Neuronal stem cell (in vitro differentiated cells): Measurements from ENCODE around the gene P2RX6.

ENCODE experiments used
- DNase-seq: peaks from one replicate; pipeline ENCODE4 v3.0.0-alpha.2; 2013; ENCODE audit warnings: low spot score
- H2AFZ ChIP-seq: one replicate; pipeline ENCODE4 v1.6.1; 2013; ENCODE audit warnings: mild to moderate bottlenecking, low read length, inconsistent platforms
- H2AK5ac ChIP-seq: 2 replicates; pipeline ENCODE4 v1.6.1; 2013; ENCODE audit warnings: low read depth, mild to moderate bottlenecking, inconsistent platforms, low read length, moderate library complexity, mixed read lengths
- H2BK120ac ChIP-seq: 2 replicates; pipeline ENCODE4 v1.6.1; 2013; ENCODE audit warnings: low read depth, mild to moderate bottlenecking, inconsistent platforms, low read length, moderate library complexity, mixed read lengths
- H2BK12ac ChIP-seq: one replicate; pipeline ENCODE4 v1.6.1; 2013; ENCODE audit warnings: low read length, inconsistent platforms
- H2BK15ac ChIP-seq: 2 replicates; pipeline ENCODE4 v1.6.1; 2013; ENCODE audit warnings: mild to moderate bottlenecking, low read length, inconsistent platforms, mixed read lengths
- H2BK5ac ChIP-seq: one replicate; pipeline ENCODE4 v1.6.1; 2013; ENCODE audit warnings: inconsistent platforms, mild to moderate bottlenecking, low read length, moderate library complexity
- H3K14ac ChIP-seq: one replicate; pipeline ENCODE4 v1.6.1; 2013; ENCODE audit warnings: low read length, inconsistent platforms
- H3K18ac ChIP-seq: 2 replicates; pipeline ENCODE4 v1.6.1; 2013; ENCODE audit warnings: low read length, inconsistent platforms
- H3K23ac ChIP-seq: 2 replicates; pipeline ENCODE4 v1.6.1; 2013; ENCODE audit warnings: low read depth, mild to moderate bottlenecking, mixed read lengths, low read length, inconsistent platforms; ENCODE audit not compliant: poor library complexity
- H3K27ac ChIP-seq: replicated peaks from 3 replicates; pipeline ENCODE4 v1.5.1; 2013; ENCODE audit warnings: low read length, inconsistent platforms
- H3K27me3 ChIP-seq, 3 experiments: 2 replicates each; pipeline ENCODE4 v1.6.1; 2013; ENCODE audit warnings: low read length in 3 of 3, mild to moderate bottlenecking in 2 of 3, inconsistent platforms in 1 of 3, low read depth in 1 of 3, mixed read lengths in 1 of 3, moderate library complexity in 1 of 3; ENCODE audit not compliant: control insufficient read depth in 3 of 3, insufficient read depth in 3 of 3
- H3K36me3 ChIP-seq, 2 donors: replicated peaks in 1 of 2; 2 replicates each; pipeline ENCODE4 v1.6.1; 2013; ENCODE audit warnings: low read length in 2 of 2; ENCODE audit not compliant: control insufficient read depth in 2 of 2, insufficient read depth in 2 of 2
- H3K4ac ChIP-seq: 2 replicates; pipeline ENCODE4 v1.6.1; 2013; ENCODE audit warnings: inconsistent platforms, mild to moderate bottlenecking, low read length, moderate library complexity
- H3K4me1 ChIP-seq, 2 donors: 1 replicate in 1 of 2; 2 replicates in 1 of 2; pipeline ENCODE4 v1.6.1; 2013; ENCODE audit warnings: low read length in 2 of 2, low read depth in 1 of 2; ENCODE audit not compliant: control insufficient read depth in 2 of 2, insufficient read depth in 1 of 2
- H3K4me2 ChIP-seq: one replicate; pipeline ENCODE4 v1.6.1; 2013; ENCODE audit warnings: mild to moderate bottlenecking, low read length, inconsistent platforms; ENCODE audit not compliant: insufficient read depth, poor library complexity, severe bottlenecking
- H3K4me3 ChIP-seq, 2 donors: 2 replicates each; pipeline ENCODE4 v1.5.1; 2013; ENCODE audit warnings: low read length in 2 of 2, mild to moderate bottlenecking in 2 of 2, inconsistent platforms in 1 of 2, moderate library complexity in 1 of 2
- H3K79me1 ChIP-seq: one replicate; pipeline ENCODE4 v1.6.1; 2013; ENCODE audit warnings: low read depth, mild to moderate bottlenecking, inconsistent platforms, low read length, moderate library complexity
- H3K9ac ChIP-seq: one replicate; pipeline ENCODE4 v1.6.1; 2013; ENCODE audit warnings: mild to moderate bottlenecking, low read depth, low read length, inconsistent platforms; ENCODE audit not compliant: poor library complexity
- H3K9me3 ChIP-seq, 2 donors: replicated peaks in 1 of 2; 2 replicates each; pipeline versions ENCODE3 to v1.6.1; 2013; ENCODE audit warnings: low read length in 2 of 2, mild to moderate bottlenecking in 2 of 2, inconsistent platforms in 1 of 2, low read depth in 1 of 2, mixed read lengths in 1 of 2, moderate library complexity in 1 of 2; ENCODE audit not compliant: control insufficient read depth in 2 of 2, insufficient read depth in 1 of 2
- H4K8ac ChIP-seq: one replicate; pipeline ENCODE4 v1.6.1; 2013; ENCODE audit warnings: low read depth, mild to moderate bottlenecking, inconsistent platforms, low read length, moderate library complexity
- H4K91ac ChIP-seq: one replicate; pipeline ENCODE4 v1.6.1; 2013; ENCODE audit warnings: low read length, low read depth, mild to moderate bottlenecking, inconsistent platforms; ENCODE audit not compliant: poor library complexity
- WGBS, 2 donors: extraction: QIAGEN DNeasy Blood & Tissue Kit; methylation state at CpG; one replicate each; pipeline ENCODE4 v1.1.7; 2013; ENCODE audit warnings: missing lambda C conversion rate in 2 of 2, mixed read lengths in 1 of 2; ENCODE audit not compliant: insufficient read length in 2 of 2, insufficient replicate concordance in 1 of 2; ENCODE audit errors: extremely low coverage in 2 of 2; 5-methylcytosine and 5-hydroxymethylcytosine counted together

P2RX6 gene

DNA sequence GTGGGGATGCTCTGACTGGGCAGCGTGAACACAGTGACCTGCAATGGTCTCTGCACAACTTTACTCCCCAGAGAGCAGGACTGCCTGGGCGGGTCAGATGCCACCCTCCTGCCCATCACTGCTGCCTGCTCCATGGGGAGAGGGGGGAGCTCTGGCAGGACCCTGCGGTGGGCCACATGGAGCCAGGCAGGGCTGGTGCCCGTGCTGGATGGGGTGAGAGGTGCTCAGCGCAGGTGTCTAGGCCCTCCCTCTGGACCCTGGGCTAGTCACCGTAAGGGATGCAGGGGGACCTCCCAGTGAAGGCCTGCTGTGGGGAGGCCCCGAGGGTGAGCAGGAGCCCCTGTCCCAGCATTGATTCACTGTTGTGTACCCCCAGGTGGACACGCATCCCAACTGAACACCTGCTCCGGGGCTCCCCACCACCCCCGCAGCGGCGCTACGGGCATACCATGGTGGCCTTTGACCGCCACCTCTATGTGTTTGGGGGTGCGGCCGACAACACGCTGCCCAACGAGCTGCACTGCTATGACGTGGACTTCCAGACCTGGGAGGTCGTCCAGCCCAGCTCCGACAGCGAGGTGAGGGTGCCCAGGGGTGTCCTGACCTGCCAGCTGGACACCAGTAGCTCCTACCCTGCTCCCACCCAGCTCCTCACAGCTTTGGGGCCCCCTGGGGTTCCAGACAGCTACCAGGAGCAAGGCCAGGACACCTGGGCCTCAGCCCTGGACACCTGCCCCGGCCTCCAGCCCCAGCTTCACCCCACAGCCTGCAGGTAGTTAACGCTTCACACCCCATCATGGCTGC, 23.5 kb upstream of the P2RX6 start:
- H3K23ac ChIP-seq: peak overlapping the region; percentile 34
- H4K8ac ChIP-seq: no peak overlapping the region
- no peak overlapping the region for H4K91ac ChIP-seq
- DNase-seq: no peak
- H3K36me3 ChIP-seq: peaks cover 47 to 73% of the 10 kb centered on the region in 2 donors
- H3K4me2 ChIP-seq: no peak overlapping the region
- no peak overlapping the region for H3K4ac ChIP-seq
- no peak overlapping the region for H3K14ac ChIP-seq
- H2BK15ac ChIP-seq: no peak overlapping the region
- H2BK12ac ChIP-seq: peak overlapping the region; percentile 22
- H2AK5ac ChIP-seq: no peak overlapping the region
- no peak overlapping the region for H3K18ac ChIP-seq
- no peaks in the 10 kb centered on the region for H3K9me3 ChIP-seq
- no CpG with 5 or more reads among the region's 24 CpGs for WGBS, 2 donors
- no peak overlapping the region for H3K27ac ChIP-seq
- H3K27me3 ChIP-seq: no peaks in the 10 kb centered on the region
- no peak overlapping the region for H2BK5ac ChIP-seq
- H3K4me1 ChIP-seq: no peaks in the 10 kb centered on the region
- no peak overlapping the region for H2AFZ ChIP-seq
- H2BK120ac ChIP-seq: no peak overlapping the region
- H3K9ac ChIP-seq: peak overlapping the region; percentile 72
- peaks cover 3% of the 10 kb centered on the region for H3K79me1 ChIP-seq
- H3K4me3 ChIP-seq: peak overlapping the region in 1 of 2 donors; percentile 35

- H2AK5ac ChIP-seq: no peak overlapping the region
- H2BK120ac ChIP-seq: no peak overlapping the region
- no peak overlapping the region for H3K14ac ChIP-seq
- peak overlapping the region in 1 of 2 donors; percentile 4 for H3K4me3 ChIP-seq
- no peak overlapping the region for H3K23ac ChIP-seq
- H3K18ac ChIP-seq: no peak overlapping the region
- no peak overlapping the region for H2BK5ac ChIP-seq
- no peak overlapping the region for H3K4ac ChIP-seq
- H4K8ac ChIP-seq: no peak overlapping the region
- H3K27ac ChIP-seq: no peak overlapping the region
- no peak overlapping the region for H4K91ac ChIP-seq
- DNase-seq: no peak
- WGBS, 2 donors: no CpG with 5 or more reads among the region's 7 CpGs
- H3K79me1 ChIP-seq: peaks cover 5% of the 10 kb centered on the region
- H2AFZ ChIP-seq: no peak overlapping the region
- H3K36me3 ChIP-seq: peaks cover 51 to 74% of the 10 kb centered on the region in 2 donors
- no peak overlapping the region for H2BK12ac ChIP-seq
- H3K9me3 ChIP-seq: no peaks in the 10 kb centered on the region
- H3K27me3 ChIP-seq: no peaks in the 10 kb centered on the region
- H3K9ac ChIP-seq: no peak overlapping the region
- H3K4me2 ChIP-seq: no peak overlapping the region
- H3K4me1 ChIP-seq: no peaks in the 10 kb centered on the region
- H2BK15ac ChIP-seq: no peak overlapping the region
These were observed 22.9 kb upstream of the P2RX6 start for GRCh38 chr22:20992056-20992442.

DNA sequence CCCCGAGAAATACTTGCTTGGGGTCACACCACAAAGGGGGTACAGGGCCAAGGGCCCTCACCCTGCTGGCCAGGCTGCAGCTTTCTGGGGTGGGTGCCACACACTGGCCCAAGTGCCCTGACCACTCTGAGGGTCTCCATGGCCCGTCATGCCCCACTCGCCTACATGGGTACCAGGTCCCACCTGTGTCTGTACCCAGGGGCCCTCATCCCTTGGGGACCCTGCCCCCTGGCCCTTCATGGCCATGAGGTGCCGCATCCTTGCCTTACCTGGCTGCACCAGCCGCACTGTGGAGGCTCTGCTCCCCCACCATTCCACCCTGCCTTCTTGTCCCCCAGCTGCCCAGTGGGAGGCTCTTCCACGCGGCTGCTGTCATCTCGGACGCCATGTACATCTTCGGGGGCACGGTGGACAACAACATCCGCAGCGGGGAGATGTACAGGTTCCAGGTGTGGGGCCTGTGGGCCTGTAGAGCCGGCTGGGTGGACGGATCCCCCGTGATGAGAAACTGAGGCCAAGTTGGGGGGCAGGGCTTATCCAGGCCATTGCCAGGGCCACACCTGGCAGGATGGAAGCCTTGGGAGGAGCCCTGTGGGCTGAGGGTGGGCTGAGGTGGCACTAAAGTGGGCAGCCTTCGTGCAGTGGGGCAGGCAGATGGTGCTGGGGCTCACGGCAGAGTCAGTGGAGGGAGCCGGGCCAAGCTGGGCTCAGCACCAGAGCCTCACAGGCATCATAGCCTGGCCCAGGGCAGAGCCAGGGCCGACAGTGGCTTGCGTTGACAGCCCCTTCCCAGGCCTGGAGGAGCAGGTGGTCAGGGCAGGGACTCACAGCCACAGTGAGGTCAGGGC, 22.3 kb upstream of the P2RX6 start:
- Histone ChIP-seq H3K9me3 (no peaks in the 10 kb centered on the region), H3K36me3 (peaks cover 54 to 76% of the 10 kb centered on the region in 2 donors), H3K23ac (peak overlapping the region; percentile 91)

More for the DNA sequence above, 22.3 kb upstream of the P2RX6 start:
- no peak overlapping the region for H2BK5ac ChIP-seq
- H4K91ac ChIP-seq: no peak overlapping the region
- no peak overlapping the region for H2BK12ac ChIP-seq
- no peak overlapping the region for H3K4ac ChIP-seq
- no peak for DNase-seq
- H2AFZ ChIP-seq: no peak overlapping the region
- peak overlapping the region; percentile 34 for H3K9ac ChIP-seq
- no peak overlapping the region for H3K4me3 ChIP-seq
- H2BK120ac ChIP-seq: no peak overlapping the region
- no peaks in the 10 kb centered on the region for H3K4me1 ChIP-seq
- H2AK5ac ChIP-seq: no peak overlapping the region
- peaks cover 2% of the 10 kb centered on the region for H3K79me1 ChIP-seq
- no CpG with 5 or more reads among the region's 21 CpGs for WGBS, 2 donors
- H3K27ac ChIP-seq: no peak overlapping the region
- no peaks in the 10 kb centered on the region for H3K27me3 ChIP-seq
- H3K18ac ChIP-seq: no peak overlapping the region
- H4K8ac ChIP-seq: no peak overlapping the region
- H3K4me2 ChIP-seq: no peak overlapping the region
- H3K14ac ChIP-seq: no peak overlapping the region
- H2BK15ac ChIP-seq: peak overlapping the region; percentile 27
